PC-9 (cell line): ENCODE measurements around the gene FARP1. TPM values are rescaled to one million over a fixed set of nuclear protein-coding genes. Genes with fewer than 3 reads are reported as not detected.

Experiments
- BruUV-seq: library from RNA; stranded (reverse); fragments of 400-500 nt; replicated peaks from 2 replicates; lab custom pipeline; 2021; lab: Mats Ljungman, UMichigan
- CTCF ChIA-PET: fragments of 300-600 bp; sonication (Branson Sonifier 250); formaldehyde crosslinking; loops from one replicate; lab custom pipeline; 2022; ENCODE audit warnings: antibody characterized with exemption; lab: Charles Lee
- POLR2A ChIA-PET: fragments of 300-600 bp; sonication (Branson Sonifier 250); formaldehyde crosslinking; loops from one replicate; lab custom pipeline; 2022; ENCODE audit warnings: antibody characterized with exemption; ENCODE audit not compliant: unreplicated experiment; lab: Charles Lee
- DNase-seq, 2 experiments: peaks; one replicate each; pipeline versions ENCODE4 v3.0.0 to v3.0.0-alpha.2; 2015 to 2022; ENCODE audit warnings: mixed read lengths in 1 of 2
- H2AFZ ChIP-seq: fragments of 200-600 bp; sonication (generic); 2 replicates; pipeline ENCODE4 v1.8.1; 2017; ENCODE audit warnings: antibody characterized with exemption
- H3F3A ChIP-seq: fragments of 200-600 bp; sonication (generic); 2 replicates; pipeline ENCODE4 v1.8.1; 2017; ENCODE audit warnings: antibody characterized with exemption, mild to moderate bottlenecking, low read depth; ENCODE audit not compliant: insufficient read depth
- H3K27ac ChIP-seq: fragments of 200-600 bp; sonication (generic); 2 replicates; pipeline ENCODE4 v1.6.1; 2016; ENCODE audit warnings: mixed run types
- H3K27me3 ChIP-seq: fragments of 200-600 bp; sonication (generic); 2 replicates; pipeline ENCODE4 v1.6.1; 2016; ENCODE audit warnings: low read depth, mixed run types; ENCODE audit not compliant: insufficient read depth
- H3K36me3 ChIP-seq: fragments of 200-600 bp; sonication (generic); 2 replicates; pipeline ENCODE4 v1.6.1; 2016; ENCODE audit warnings: low read depth, mixed run types
- H3K4me1 ChIP-seq: fragments of 200-600 bp; sonication (generic); replicated peaks from 2 replicates; pipeline ENCODE4 v1.6.1; 2016; ENCODE audit warnings: mixed run types; ENCODE audit not compliant: insufficient read depth
- H3K4me2 ChIP-seq: fragments of 200-600 bp; sonication (generic); 2 replicates; pipeline ENCODE4 v1.6.1; 2017; ENCODE audit warnings: mixed run types
- H3K4me3 ChIP-seq: fragments of 200-600 bp; sonication (generic); 2 replicates; pipeline ENCODE4 v1.6.1; 2016; ENCODE audit warnings: mixed run types
- H3K79me2 ChIP-seq: fragments of 200-600 bp; sonication (generic); 2 replicates; pipeline ENCODE4 v1.6.1; 2017; ENCODE audit warnings: low read depth, mixed run types
- H3K9me2 ChIP-seq: fragments of 200-600 bp; sonication (generic); 2 replicates; pipeline ENCODE4 v1.8.1; 2017; ENCODE audit warnings: mild to moderate bottlenecking; ENCODE audit not compliant: insufficient read depth
- H3K9me3 ChIP-seq: fragments of 200-600 bp; sonication (generic); 2 replicates; pipeline ENCODE4 v1.8.1; 2016; ENCODE audit warnings: low read depth; ENCODE audit not compliant: insufficient read depth
- H4K20me1 ChIP-seq: fragments of 200-600 bp; sonication (generic); 2 replicates; pipeline ENCODE4 v1.8.1; 2017; ENCODE audit not compliant: insufficient read depth
- CTCF ChIP-seq: fragments of 200-600 bp; sonication (generic); conservative IDR thresholded peaks from 2 replicates; pipeline ENCODE4 v1.6.1; 2017; ENCODE audit warnings: mixed run types, antibody characterized with exemption, mild to moderate bottlenecking, moderate library complexity
- EZH2 ChIP-seq: fragments of 200-600 bp; sonication (generic); IDR thresholded peaks from 2 replicates; pipeline ENCODE4 v1.8.0; 2017; ENCODE audit warnings: antibody characterized with exemption, low read depth
- intact Hi-C: fragments of 100-400 bp; cut with micrococcal nuclease; formaldehyde crosslinking; loops from one replicate; pipeline ENCODE4 v1.10.0; 2022; ENCODE audit not compliant: unreplicated experiment
- total RNA-seq: library from RNA; stranded (reverse); gene quantifications from 2 replicates; pipeline ENCODE4 v1.2.3, GENCODE V29; 2021

FARP1 gene
- total RNA-seq, 1 experiment from 2014 or later, result 62.1 TPM

- Histone ChIP-seq H3K27me3 (no peaks in the 10 kb centered on the region), H4K20me1 (no peaks in the 10 kb centered on the region), H3K9me3 (no peaks in the 10 kb centered on the region), H3K36me3 (no peaks in the 10 kb centered on the region), H3K4me3 (no peak overlapping the region), H3K4me2 (no peak overlapping the region), H3K79me2 (no peaks in the 10 kb centered on the region), H3K27ac (no peak overlapping the region), H3K4me1 (no peaks in the 10 kb centered on the region), H3K9me2 (no peaks in the 10 kb centered on the region), H3F3A (no peaks in the 10 kb centered on the region), H2AFZ (no peak overlapping the region)
- DNase-seq, result no peak
- intact Hi-C loops, result no loop called here
- ChIA-PET CTCF (interaction anchor here (0.6 kb wide), 1 partner anchor 10 kb away, joined by 8 read pairs; no protein-coding TSS in a partner anchor), POLR2A (no interaction called here)
- BruUV-seq, result no TSS peak
- no peak for TF ChIP-seq EZH2
- no peak for TF ChIP-seq CTCF
These were observed 120.9 kb downstream of the FARP1 start for GRCh38 chr13:98263841-98264240.

- no peak for TF ChIP-seq EZH2
- H3K9me3 ChIP-seq, result no peaks in the 10 kb centered on the region
- CTCF ChIA-PET, result no interaction called here
- H3K4me2 ChIP-seq, result no peak overlapping the region
- no peaks in the 10 kb centered on the region for H3K9me2 ChIP-seq
- no peaks in the 10 kb centered on the region for H3K27me3 ChIP-seq
- BruUV-seq, result no TSS peak
- no peaks in the 10 kb centered on the region for H3K79me2 ChIP-seq
- no peaks in the 10 kb centered on the region for H4K20me1 ChIP-seq
- H2AFZ ChIP-seq, result no peak overlapping the region
- H3K27ac ChIP-seq, result no peak overlapping the region
- H3F3A ChIP-seq, result no peaks in the 10 kb centered on the region
- no peaks in the 10 kb centered on the region for H3K36me3 ChIP-seq
- H3K4me1 ChIP-seq, result no peaks in the 10 kb centered on the region
- DNase-seq, result no peak
- POLR2A ChIA-PET, result no interaction called here
- intact Hi-C loops, result no loop called here
- H3K4me3 ChIP-seq, result no peak overlapping the region
These were observed 122.0 kb downstream of the FARP1 start for GRCh38 chr13:98264877-98265276.

GRCh38 chr13:98265692-98266551 lies 123.0 kb downstream of the FARP1 start:
- Histone ChIP-seq H3K4me1 (no peaks in the 10 kb centered on the region), H3K36me3 (no peaks in the 10 kb centered on the region), H3K4me3 (no peak overlapping the region), H3K4me2 (no peak overlapping the region), H3F3A (no peaks in the 10 kb centered on the region), H3K79me2 (no peaks in the 10 kb centered on the region), H3K27me3 (no peaks in the 10 kb centered on the region), H2AFZ (no peak overlapping the region), H4K20me1 (no peaks in the 10 kb centered on the region), H3K9me2 (no peaks in the 10 kb centered on the region), H3K27ac (no peak overlapping the region), H3K9me3 (no peaks in the 10 kb centered on the region)
- TF ChIP-seq EZH2, result no peak
- TF ChIP-seq CTCF, result no peak
- no peak for DNase-seq
- no TSS peak for BruUV-seq
- CTCF ChIA-PET, result interaction anchor here (0.5 kb wide), 1 partner anchor 101 kb away, joined by 10 read pairs; no protein-coding TSS in a partner anchor
- POLR2A ChIA-PET, result interaction anchor here (0.6 kb wide), 1 partner anchor 191 kb away, joined by 4 read pairs; no protein-coding TSS in a partner anchor
- intact Hi-C loops, result no loop called here
